Embryonic facial prominence (tissue), 1 donor: ENCODE results near the gene NUDT2.
"Not testable (repeated sequence)": the region's sequence is repeated elsewhere in the genome, so short reads cannot be mapped to it uniquely, and the experiment has no call there.

Source experiments
- DNase-seq: peaks from one replicate; pipeline ENCODE4 v3.0.0-alpha.2; 2016; ENCODE audit errors: extremely low spot score

The NUDT2 gene

GRCh38 chr9:34334916-34335315 lies 5.5 kb downstream of the NUDT2 start:
- no peak for DNase-seq

GRCh38 chr9:34335376-34335775 lies 6.0 kb downstream of the NUDT2 start:
- no peak for DNase-seq

- no peak for DNase-seq
Measured at GRCh38 chr9:34337403-34337802, 8.0 kb downstream of the NUDT2 start.

- DNase-seq = not testable (repeated sequence)
Measured at GRCh38 chr9:34338079-34338478, 8.7 kb downstream of the NUDT2 start.

GRCh38 chr9:34338665-34339385 lies 9.5 kb downstream of the NUDT2 start:
- DNase-seq = no peak

GRCh38 chr9:34341659-34342295 lies 12.4 kb downstream of the NUDT2 start:
- no peak for DNase-seq

GRCh38 chr9:34343090-34343489 lies 13.7 kb downstream of the NUDT2 start:
- no peak for DNase-seq

GRCh38 chr9:34343605-34344004 lies 14.2 kb downstream of the NUDT2 start:
- no peak for DNase-seq

GRCh38 chr9:34346873-34347799 lies 17.8 kb downstream of the NUDT2 start:
- DNase-seq = no peak

- no peak for DNase-seq
Measured at GRCh38 chr9:34347800-34348158, 18.4 kb downstream of the NUDT2 start.

GRCh38 chr9:34349324-34349723 lies 20.0 kb downstream of the NUDT2 start:
- DNase-seq = no peak

GRCh38 chr9:34352122-34352652 lies 22.8 kb downstream of the NUDT2 start:
- DNase-seq = not testable (repeated sequence)

GRCh38 chr9:34352957-34353356 lies 23.6 kb downstream of the NUDT2 start:
- not testable (repeated sequence) for DNase-seq

- no peak for DNase-seq
Measured at GRCh38 chr9:34362614-34363214, 33.3 kb downstream of the NUDT2 start.

- peak; percentile 44 for DNase-seq
Measured at GRCh38 chr9:34363619-34364351, 34.4 kb downstream of the NUDT2 start.

GRCh38 chr9:34365282-34365681 lies 35.9 kb downstream of the NUDT2 start:
- no peak for DNase-seq

- DNase-seq = no peak
Measured at GRCh38 chr9:34366365-34366764, 37.0 kb downstream of the NUDT2 start.

GRCh38 chr9:34367751-34368410 lies 38.5 kb downstream of the NUDT2 start:
- not testable (repeated sequence) for DNase-seq

GRCh38 chr9:34368796-34369195 lies 39.4 kb downstream of the NUDT2 start:
- DNase-seq = not testable (repeated sequence)

GRCh38 chr9:34369636-34370035 lies 40.3 kb downstream of the NUDT2 start:
- no peak for DNase-seq
